Prostate gland (tissue), 2 donors: ENCODE measurements around the gene TRAF5.

Source experiments
- CTCF ChIP-seq, 4 experiments: fragments of 200-600 bp in 2 of 4; fragments of 450-650 bp in 2 of 4; sonication (generic) in 2 of 4; IDR thresholded peaks; 1 replicate in 3 of 4; 2 replicates in 1 of 4; pipeline ENCODE4 v1.5.1; 2016 to 2019; ENCODE audit warnings: antibody characterized with exemption in 4 of 4, mild to moderate bottlenecking in 2 of 4, moderate library complexity in 2 of 4
- POLR2A ChIP-seq: fragments of 450-650 bp; IDR thresholded peaks from one replicate; pipeline ENCODE4 v1.6.1; 2016; ENCODE audit warnings: antibody characterized with exemption, mild to moderate bottlenecking

DNA sequence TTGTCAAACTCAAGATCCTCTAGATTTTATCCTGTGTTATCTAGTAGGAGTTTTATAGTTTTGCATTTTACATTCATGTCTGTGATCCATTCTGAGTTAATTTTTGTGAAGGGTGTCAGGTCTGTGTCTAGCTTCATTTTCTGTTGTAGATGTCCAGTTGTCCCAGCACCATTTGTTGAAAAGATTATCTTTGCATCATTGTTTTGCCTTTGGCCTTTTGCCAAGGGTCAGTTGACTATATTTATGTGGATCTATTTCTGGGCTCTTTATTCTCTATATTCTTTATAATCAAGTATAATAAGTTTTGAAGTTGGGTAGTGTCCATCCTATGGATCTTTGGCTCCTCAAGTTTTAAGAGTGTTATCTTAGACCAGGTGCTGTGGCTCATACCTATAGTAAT is 21.9 kb downstream of the TRAF5 start:
- TF ChIP-seq CTCF (IDR thresholded peaks at IDR 0.05), result no peak
- no peak for TF ChIP-seq POLR2A
